Measurements from ENCODE around the gene TMPRSS7.
A peak's percentile ranks its signal among the peaks of the same experiment; 100 is the strongest.

Gene TMPRSS7

DNA sequence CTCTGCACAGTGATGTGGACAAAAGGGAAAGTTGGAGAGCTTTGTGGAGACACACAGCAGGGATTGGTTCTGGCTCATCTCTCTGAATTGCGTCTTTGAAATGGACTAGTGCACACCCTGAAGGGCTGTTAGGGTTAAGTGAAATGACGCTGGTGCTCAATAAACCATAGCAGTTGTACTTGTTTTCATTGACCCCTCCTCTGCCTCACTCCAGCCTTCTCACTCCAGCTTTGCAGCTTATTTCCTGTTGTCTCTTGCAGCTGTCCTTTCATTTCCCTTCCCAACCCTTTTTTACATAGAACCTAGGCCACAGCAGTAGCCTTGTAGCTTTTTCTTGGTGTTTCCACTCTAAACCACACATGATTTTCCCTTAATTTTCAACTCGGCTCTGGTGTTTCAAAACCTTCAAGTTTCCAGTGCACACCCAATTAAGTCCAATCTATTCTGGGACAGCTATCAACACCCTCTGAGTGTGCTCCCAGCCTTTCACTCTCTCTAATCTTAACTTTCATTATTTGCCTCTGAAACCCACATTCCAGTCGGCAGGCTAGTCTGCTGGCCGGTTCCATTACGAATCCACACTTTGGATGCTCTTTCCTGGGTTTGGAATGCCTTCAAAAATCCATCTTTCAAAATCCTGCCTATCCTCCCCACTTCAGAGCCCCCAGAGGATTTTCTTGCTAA, 58.1 kb downstream of the TMPRSS7 start:
- TF ChIP-seq, protein P1, sequence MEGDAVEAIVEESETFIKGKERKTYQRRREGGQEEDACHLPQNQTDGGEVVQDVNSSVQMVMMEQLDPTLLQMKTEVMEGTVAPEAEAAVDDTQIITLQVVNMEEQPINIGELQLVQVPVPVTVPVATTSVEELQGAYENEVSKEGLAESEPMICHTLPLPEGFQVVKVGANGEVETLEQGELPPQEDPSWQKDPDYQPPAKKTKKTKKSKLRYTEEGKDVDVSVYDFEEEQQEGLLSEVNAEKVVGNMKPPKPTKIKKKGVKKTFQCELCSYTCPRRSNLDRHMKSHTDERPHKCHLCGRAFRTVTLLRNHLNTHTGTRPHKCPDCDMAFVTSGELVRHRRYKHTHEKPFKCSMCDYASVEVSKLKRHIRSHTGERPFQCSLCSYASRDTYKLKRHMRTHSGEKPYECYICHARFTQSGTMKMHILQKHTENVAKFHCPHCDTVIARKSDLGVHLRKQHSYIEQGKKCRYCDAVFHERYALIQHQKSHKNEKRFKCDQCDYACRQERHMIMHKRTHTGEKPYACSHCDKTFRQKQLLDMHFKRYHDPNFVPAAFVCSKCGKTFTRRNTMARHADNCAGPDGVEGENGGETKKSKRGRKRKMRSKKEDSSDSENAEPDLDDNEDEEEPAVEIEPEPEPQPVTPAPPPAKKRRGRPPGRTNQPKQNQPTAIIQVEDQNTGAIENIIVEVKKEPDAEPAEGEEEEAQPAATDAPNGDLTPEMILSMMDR (IDR thresholded peaks at IDR 0.05; ENCODE audit: low read depth, low read length) = no peak
- Histone ChIP-seq H3K4me1 (no peaks in the 10 kb centered on the region), H3K36me3 (no peaks in the 10 kb centered on the region), H3K27me3 (no peaks in the 10 kb centered on the region), H3K4me3 (ENCODE audit: low read depth, low read length) (no peak overlapping the region), H3K9me3 (no peaks in the 10 kb centered on the region)
- DNase-seq = no peak

DNA sequence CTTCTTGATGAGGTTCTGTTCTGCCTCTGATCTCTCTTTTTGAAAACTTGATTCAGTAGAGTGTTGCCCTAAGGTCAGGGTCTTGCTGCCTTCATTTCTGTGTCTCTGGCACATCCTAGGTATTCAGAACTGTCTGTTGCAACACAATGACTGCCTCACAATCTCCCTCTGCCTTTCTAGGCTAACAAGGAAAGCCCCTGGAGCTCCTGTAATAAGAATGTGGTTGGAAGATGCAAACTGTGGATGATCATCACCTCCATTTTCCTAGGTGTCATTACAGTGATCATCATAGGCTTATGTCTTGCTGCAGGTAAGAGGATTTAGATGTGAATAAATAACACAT, 58.6 kb downstream of the TMPRSS7 start:
- Histone ChIP-seq H3K9me3 (no peaks in the 10 kb centered on the region), H3K27me3 (no peaks in the 10 kb centered on the region), H3K4me3 (ENCODE audit: low read depth, low read length) (no peak overlapping the region), H3K4me1 (no peaks in the 10 kb centered on the region), H3K36me3 (no peaks in the 10 kb centered on the region)
- no peak for DNase-seq
- TF ChIP-seq, protein P1 (IDR thresholded peaks at IDR 0.05; ENCODE audit: low read depth, low read length) = no peak

DNA sequence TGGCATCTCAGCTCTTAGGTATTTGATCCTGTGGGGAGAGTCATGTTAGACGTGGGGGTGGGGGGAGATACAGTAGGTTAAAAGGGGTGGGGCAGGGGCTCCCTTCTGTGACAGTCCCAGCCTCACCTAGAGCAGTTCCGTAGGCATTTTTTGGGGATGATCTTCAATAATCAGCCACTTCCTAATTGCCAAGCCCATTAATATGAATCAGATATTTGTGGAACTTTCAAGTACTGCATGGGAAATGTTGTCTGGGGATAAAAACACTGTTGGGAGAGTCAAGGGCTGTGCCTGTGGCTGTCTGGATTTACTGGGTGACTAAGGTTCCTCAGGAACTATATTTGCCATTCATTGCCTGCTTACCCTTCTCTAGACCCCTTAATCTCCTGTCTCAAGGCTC, 61.2 kb downstream of the TMPRSS7 start:
- no peak for DNase-seq
- Histone ChIP-seq H3K27me3 (no peaks in the 10 kb centered on the region), H3K4me3 (ENCODE audit: low read depth, low read length) (no peak overlapping the region), H3K4me1 (no peaks in the 10 kb centered on the region), H3K9me3 (no peaks in the 10 kb centered on the region), H3K36me3 (no peaks in the 10 kb centered on the region)
- TF ChIP-seq, protein P1 (IDR thresholded peaks at IDR 0.05; ENCODE audit: low read depth, low read length) = no peak

DNA sequence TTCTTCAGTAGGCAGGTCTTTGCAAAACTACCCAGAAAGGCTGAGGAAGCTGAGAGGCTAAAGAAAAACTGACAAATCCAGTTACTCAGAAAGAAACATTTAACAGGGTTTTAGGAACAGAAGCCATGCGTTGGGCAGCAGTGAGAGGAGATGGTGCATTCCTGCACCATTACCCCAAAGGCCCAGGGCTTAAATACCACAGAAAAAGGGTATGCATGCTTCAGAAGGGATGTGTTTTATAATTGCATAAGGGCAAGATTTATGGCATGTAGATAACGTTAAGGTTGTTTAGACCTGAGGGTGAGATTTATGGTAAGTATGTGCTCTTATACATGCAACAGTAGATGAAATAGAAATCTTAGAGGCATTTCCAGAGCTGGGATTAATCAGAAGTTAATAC, 61.6 kb downstream of the TMPRSS7 start:
- no peaks in the 10 kb centered on the region for H3K27me3 ChIP-seq
- no peaks in the 10 kb centered on the region for H3K36me3 ChIP-seq
- no peaks in the 10 kb centered on the region for H3K9me3 ChIP-seq
- H3K4me1 ChIP-seq = no peaks in the 10 kb centered on the region
- TF ChIP-seq, protein P1 (IDR thresholded peaks at IDR 0.05; ENCODE audit: low read depth, low read length) = no peak
- no peak for DNase-seq
- no peak overlapping the region for H3K4me3 ChIP-seq (ENCODE audit: low read depth, low read length)

DNA sequence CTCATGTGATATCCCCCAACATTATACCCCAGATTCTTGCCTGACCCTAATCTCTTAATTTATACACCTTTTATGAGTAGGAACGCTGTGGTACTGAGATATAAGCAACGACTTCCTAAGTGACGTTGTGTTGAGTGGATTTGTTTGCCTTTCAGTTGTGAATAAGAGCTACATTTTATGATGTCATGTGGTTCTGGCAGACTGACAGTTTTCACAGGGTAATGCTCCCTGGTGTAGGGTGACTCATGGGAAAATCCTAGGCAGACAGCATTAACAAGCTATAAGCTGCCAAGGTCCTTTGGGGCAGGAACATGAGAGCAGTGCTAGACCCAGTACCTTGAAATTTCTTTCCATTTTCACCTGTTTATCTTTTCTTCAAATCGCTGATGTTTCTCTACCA, 62.8 kb downstream of the TMPRSS7 start:
- DNase-seq = peak; percentile 13
- no peak overlapping the region for H3K4me3 ChIP-seq (ENCODE audit: low read depth, low read length)
- no peaks in the 10 kb centered on the region for H3K9me3 ChIP-seq
- no peaks in the 10 kb centered on the region for H3K36me3 ChIP-seq
- no peaks in the 10 kb centered on the region for H3K4me1 ChIP-seq
- TF ChIP-seq, protein P1 (IDR thresholded peaks at IDR 0.05; ENCODE audit: low read depth, low read length) = no peak
- no peaks in the 10 kb centered on the region for H3K27me3 ChIP-seq

DNA sequence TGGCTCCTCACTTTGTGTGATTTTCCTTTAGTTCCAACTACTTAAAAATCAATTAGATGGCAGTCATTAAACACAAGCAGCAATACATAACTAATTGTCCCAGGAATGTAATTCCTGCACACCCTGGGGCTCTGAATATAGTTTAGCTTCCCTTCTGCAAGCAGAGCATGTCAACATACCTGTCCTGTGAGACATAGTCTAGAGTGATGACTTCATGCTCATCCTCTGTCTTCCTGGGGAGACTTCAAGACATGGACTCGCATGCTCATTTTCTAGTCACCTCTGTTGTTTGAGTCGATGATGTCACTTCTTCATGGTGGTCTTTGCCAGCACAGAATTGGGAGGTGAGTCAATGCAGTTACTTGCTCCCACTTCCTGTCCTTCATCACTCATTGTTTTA, 67.4 kb downstream of the TMPRSS7 start:
- Histone ChIP-seq H3K4me1 (no peaks in the 10 kb centered on the region), H3K27me3 (no peaks in the 10 kb centered on the region), H3K4me3 (ENCODE audit: low read depth, low read length) (no peak overlapping the region), H3K36me3 (no peaks in the 10 kb centered on the region), H3K9me3 (no peaks in the 10 kb centered on the region)
- TF ChIP-seq, protein P1 (IDR thresholded peaks at IDR 0.05; ENCODE audit: low read depth, low read length) = no peak
- no peak for DNase-seq

Data from BE2C (cell line).